Lung (tissue), 12 donors: ENCODE measurements around the gene NACC2. TPM values are rescaled to one million over a fixed set of nuclear protein-coding genes. Genes with fewer than 3 reads are reported as not detected.

Source experiments
- ATAC-seq: fragments of 200-7000 bp; cut with Tn5 transposase; one replicate; pipeline ENCODE4 v1.9.1; 2020; ENCODE audit warnings: moderate number of reproducible peaks; ENCODE audit not compliant: insufficient read depth, low FRiP score
- DNase-seq, 3 donors: peaks; one replicate each; pipeline ENCODE4 v3.0.0-alpha.2; 2013 to 2017
- H3K27ac ChIP-seq, 2 donors: one replicate each; pipeline ENCODE4 v1.5.1; 2013; ENCODE audit warnings: mild to moderate bottlenecking in 2 of 2, moderate library complexity in 2 of 2, control low read depth in 1 of 2, inconsistent platforms in 1 of 2, low read depth in 1 of 2, low read length in 1 of 2
- H3K27me3 ChIP-seq, 3 donors: one replicate each; pipeline ENCODE4 v1.5.1; 2013; ENCODE audit warnings: low read length in 2 of 3; ENCODE audit not compliant: control insufficient read depth in 3 of 3, insufficient read depth in 3 of 3
- H3K36me3 ChIP-seq, 4 donors: one replicate each; pipeline ENCODE4 v1.5.1; 2013; ENCODE audit warnings: low read length in 4 of 4, mild to moderate bottlenecking in 1 of 4, moderate library complexity in 1 of 4; ENCODE audit not compliant: control insufficient read depth in 4 of 4, insufficient read depth in 4 of 4
- H3K4me1 ChIP-seq, 5 donors: one replicate each; pipeline ENCODE4 v1.5.1; 2013; ENCODE audit warnings: low read length in 5 of 5, mild to moderate bottlenecking in 2 of 5, moderate library complexity in 1 of 5; ENCODE audit not compliant: control insufficient read depth in 5 of 5, insufficient read depth in 5 of 5
- H3K4me3 ChIP-seq: one replicate; pipeline ENCODE4 v1.5.1; 2013; ENCODE audit warnings: mild to moderate bottlenecking, control low read depth, moderate library complexity
- H3K9ac ChIP-seq, 2 donors: one replicate each; pipeline ENCODE4 v1.5.1; 2013; ENCODE audit warnings: low read length in 2 of 2, control low read depth in 1 of 2; ENCODE audit not compliant: insufficient read depth in 1 of 2
- H3K9me3 ChIP-seq, 4 donors: one replicate each; pipeline ENCODE4 v1.5.1; 2013; ENCODE audit warnings: low read length in 3 of 4, mild to moderate bottlenecking in 1 of 4, moderate library complexity in 1 of 4; ENCODE audit not compliant: control insufficient read depth in 4 of 4, insufficient read depth in 3 of 4
- CTCF ChIP-seq: IDR thresholded peaks from 2 replicates; pipeline ENCODE4 v1.5.1; 2012; ENCODE audit warnings: mild to moderate bottlenecking; ENCODE audit errors: control extremely low read depth, extremely low read depth
- WGBS, 2 donors: extraction: QIAGEN DNeasy Blood & Tissue Kit; methylation state at CpG; one replicate each; pipeline ENCODE4 v1.1.7; 2013; 5-methylcytosine and 5-hydroxymethylcytosine counted together
- polyA plus RNA-seq, 2 donors: library from polyadenylated mRNA; stranded (reverse); fragments of 200-250 nt; gene quantifications; one replicate each; pipeline ENCODE4 v1.2.1, GENCODE V29; 2013
- total RNA-seq, 2 donors: library from RNA; depleted of rRNA in 1 of 2; stranded (reverse); fragments of >200 nt in 1 of 2; gene quantifications; one replicate each; pipeline ENCODE4 v1.2.1, GENCODE V29; 2014 to 2021
- donor health status: control.
- donor health status: control.
- donor health status: Bipolar disorder and iron deficiency.
- donor health status: healthy.
- donor health status: DM: yes; HTN: yes; CAD: no.

NACC2 gene
- total and polyA plus RNA-seq, 4 donors: 5.9 to 32.7 (median 10.5) TPM

- ATAC-seq: no peak
- no peaks in the 10 kb centered on the region for H3K36me3 ChIP-seq
- H3K27me3 ChIP-seq: peaks cover 0 to 5% (median 2%) of the 10 kb centered on the region in 3 donors
- TF ChIP-seq CTCF: no peak
- H3K27ac ChIP-seq: no peak overlapping the region
- no peaks in the 10 kb centered on the region for H3K9me3 ChIP-seq
- no peak overlapping the region for H3K4me3 ChIP-seq
- H3K9ac ChIP-seq: no peak overlapping the region
- peaks cover 0 to 18% (median 4%) of the 10 kb centered on the region in 5 donors for H3K4me1 ChIP-seq
- no peak for DNase-seq
- 59 to 65% methylated on average over 18 to 19 of the region's 19 CpGs for WGBS, 2 donors
Measured at GRCh38 chr9:135979547-135980166, 115.4 kb downstream of the NACC2 start.

- peak in 1 of 3 donors; percentile 64 for DNase-seq
- Histone ChIP-seq H3K27me3 (peaks cover 0 to 5% (median 2%) of the 10 kb centered on the region in 3 donors), H3K4me3 (no peak overlapping the region), H3K27ac (no peak overlapping the region), H3K36me3 (no peaks in the 10 kb centered on the region), H3K9ac (no peak overlapping the region), H3K9me3 (no peaks in the 10 kb centered on the region), H3K4me1 (peaks cover 0 to 18% (median 4%) of the 10 kb centered on the region in 5 donors)
- TF ChIP-seq CTCF: no peak
- WGBS, 2 donors: 15 to 25% methylated on average over 16 to 20 of the region's 20 CpGs
- no peak for ATAC-seq
Measured at GRCh38 chr9:135978642-135979546, 116.2 kb downstream of the NACC2 start.

- no peak overlapping the region for H3K27ac ChIP-seq
- 73 to 81% methylated on average over 13 of the region's 13 CpGs for WGBS, 2 donors
- TF ChIP-seq CTCF: no peak
- no peak overlapping the region for H3K9ac ChIP-seq
- H3K9me3 ChIP-seq: no peaks in the 10 kb centered on the region
- no peak overlapping the region for H3K4me3 ChIP-seq
- H3K4me1 ChIP-seq: peaks cover 0 to 18% (median 11%) of the 10 kb centered on the region in 5 donors
- ATAC-seq: no peak
- no peaks in the 10 kb centered on the region for H3K36me3 ChIP-seq
- DNase-seq: peak; percentile 69 to 74 (median 70)
- peaks cover 0 to 7% (median 0%) of the 10 kb centered on the region in 3 donors for H3K27me3 ChIP-seq
Measured at GRCh38 chr9:135976944-135977343, 118.1 kb downstream of the NACC2 start.
